Lower leg skin (tissue), 3 donors: ENCODE results near the gene LRRC75A.

Experiments
- POLR2A ChIP-seq, 2 donors: fragments of 450-650 bp; IDR thresholded peaks; one replicate each; pipeline ENCODE4 v1.6.1; 2016 to 2017; ENCODE audit warnings: antibody characterized with exemption in 2 of 2, mild to moderate bottlenecking in 1 of 2, moderate library complexity in 1 of 2
- TF ChIP-seq, protein P1 (sequence below), 3 donors: fragments of 450-650 bp; IDR thresholded peaks; one replicate each; pipeline ENCODE4 v1.5.1; 2016; ENCODE audit warnings: antibody characterized with exemption in 3 of 3, mild to moderate bottlenecking in 3 of 3, moderate library complexity in 2 of 3

DNA sequence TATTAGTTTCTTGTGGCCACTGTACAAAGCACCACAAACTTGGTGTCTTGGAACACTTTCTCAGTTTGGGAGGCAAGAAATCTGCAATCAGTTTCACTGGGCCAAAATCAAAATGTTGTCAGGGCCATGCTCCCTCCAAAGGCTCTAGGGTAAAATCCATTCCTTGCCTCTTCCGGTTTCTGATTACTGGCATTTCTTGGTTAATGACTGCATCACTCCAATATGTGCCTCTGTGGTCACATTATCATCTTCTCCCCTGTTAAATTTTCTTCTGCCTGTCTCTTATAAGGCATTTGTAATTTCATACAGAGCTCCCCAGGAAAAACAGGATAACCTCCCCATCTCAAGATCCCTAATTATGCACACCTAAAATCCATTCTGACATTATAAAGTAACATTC is 42.2 kb upstream of the LRRC75A start:
- TF ChIP-seq, protein P1, sequence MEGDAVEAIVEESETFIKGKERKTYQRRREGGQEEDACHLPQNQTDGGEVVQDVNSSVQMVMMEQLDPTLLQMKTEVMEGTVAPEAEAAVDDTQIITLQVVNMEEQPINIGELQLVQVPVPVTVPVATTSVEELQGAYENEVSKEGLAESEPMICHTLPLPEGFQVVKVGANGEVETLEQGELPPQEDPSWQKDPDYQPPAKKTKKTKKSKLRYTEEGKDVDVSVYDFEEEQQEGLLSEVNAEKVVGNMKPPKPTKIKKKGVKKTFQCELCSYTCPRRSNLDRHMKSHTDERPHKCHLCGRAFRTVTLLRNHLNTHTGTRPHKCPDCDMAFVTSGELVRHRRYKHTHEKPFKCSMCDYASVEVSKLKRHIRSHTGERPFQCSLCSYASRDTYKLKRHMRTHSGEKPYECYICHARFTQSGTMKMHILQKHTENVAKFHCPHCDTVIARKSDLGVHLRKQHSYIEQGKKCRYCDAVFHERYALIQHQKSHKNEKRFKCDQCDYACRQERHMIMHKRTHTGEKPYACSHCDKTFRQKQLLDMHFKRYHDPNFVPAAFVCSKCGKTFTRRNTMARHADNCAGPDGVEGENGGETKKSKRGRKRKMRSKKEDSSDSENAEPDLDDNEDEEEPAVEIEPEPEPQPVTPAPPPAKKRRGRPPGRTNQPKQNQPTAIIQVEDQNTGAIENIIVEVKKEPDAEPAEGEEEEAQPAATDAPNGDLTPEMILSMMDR (IDR thresholded peaks at IDR 0.05), result no peak
- TF ChIP-seq POLR2A (IDR thresholded peaks at IDR 0.05), result no peak
